Measurements from ENCODE around the gene EYA2.

Gene EYA2

GRCh38 chr20:47051936-47052526 is 157.4 kb downstream of the EYA2 start:
- TF ChIP-seq HDGF (IDR thresholded peaks at IDR 0.05; ENCODE audit: borderline replicate concordance) (no peak), SP1 (IDR thresholded peaks at IDR 0.05) (no peak), TARDBP (IDR thresholded peaks at IDR 0.05) (no peak), ARNT (IDR thresholded peaks at IDR 0.05) (no peak), FOXA1 (IDR thresholded peaks at IDR 0.05) (no peak), PKNOX1 (IDR thresholded peaks at IDR 0.05) (no peak), BHLHE40 (IDR thresholded peaks at IDR 0.05; ENCODE audit: borderline replicate concordance) (no peak), ELF4 (IDR thresholded peaks at IDR 0.05) (no peak), ZNF384 (IDR thresholded peaks at IDR 0.05) (no peak)
- ChIA-PET POLR2A (interaction anchor here (0.9 kb wide), 1 partner anchor 31 kb away, joined by 3 read pairs; no protein-coding TSS in a partner anchor), CTCF (no interaction called here)
- DNase-seq (ENCODE audit: extremely low spot score) = no peak

- ChIA-PET CTCF (no interaction called here), POLR2A (no interaction called here)
- TF ChIP-seq FOXA1 (IDR thresholded peaks at IDR 0.05) (no peak), SP1 (IDR thresholded peaks at IDR 0.05) (no peak), NFRKB (IDR thresholded peaks at IDR 0.05) (no peak), SUZ12 (IDR thresholded peaks at IDR 0.05) (no peak), L3MBTL2 (conservative IDR thresholded peaks at IDR 0.05) (no peak), FOXK2 (IDR thresholded peaks at IDR 0.05) (no peak)
- DNase-seq (ENCODE audit: extremely low spot score) = no peak
These were observed 159.9 kb downstream of the EYA2 start for GRCh38 chr20:47054506-47054905.

DNA sequence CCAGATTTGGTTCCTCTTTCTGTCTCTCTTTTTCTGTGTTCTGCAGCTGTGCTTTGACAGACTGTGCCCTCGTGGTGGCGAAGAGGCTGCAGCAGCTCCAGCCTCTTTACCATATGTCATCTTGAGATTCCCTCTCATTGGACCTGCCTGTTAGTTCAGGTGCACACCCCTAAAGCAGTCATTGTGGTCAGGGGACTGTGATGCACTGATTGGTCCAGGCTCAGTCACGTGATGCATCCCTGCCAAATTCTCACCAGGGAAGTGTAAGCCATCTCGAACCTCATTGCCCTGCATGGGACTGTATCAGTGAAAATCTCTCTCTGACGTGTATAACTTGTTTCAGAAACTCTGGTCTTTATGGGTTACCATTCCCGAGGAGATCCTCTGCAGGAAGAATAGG is 160.3 kb downstream of the EYA2 start:
- ChIA-PET CTCF (no interaction called here), POLR2A (no interaction called here)
- DNase-seq (ENCODE audit: extremely low spot score) = no peak
- no peak for TF ChIP-seq PKNOX1 (IDR thresholded peaks at IDR 0.05)
- no peak for TF ChIP-seq ZNF384 (IDR thresholded peaks at IDR 0.05)
- TF ChIP-seq ELF4 (IDR thresholded peaks at IDR 0.05) = no peak
- no peak for TF ChIP-seq SP1 (IDR thresholded peaks at IDR 0.05)
- no peak for TF ChIP-seq HDGF (IDR thresholded peaks at IDR 0.05; ENCODE audit: borderline replicate concordance)
- no peak for TF ChIP-seq FOXA1 (IDR thresholded peaks at IDR 0.05)
- TF ChIP-seq FOXK2 (IDR thresholded peaks at IDR 0.05) = no peak
- TF ChIP-seq LEF1 (IDR thresholded peaks at IDR 0.05; ENCODE audit: borderline replicate concordance) = no peak
- TF ChIP-seq CTBP1 (IDR thresholded peaks at IDR 0.05; ENCODE audit: borderline replicate concordance) = no peak
- TF ChIP-seq ARNT (IDR thresholded peaks at IDR 0.05) = no peak
- no peak for TF ChIP-seq FOXM1 (IDR thresholded peaks at IDR 0.05; ENCODE audit: borderline replicate concordance)
- no peak for TF ChIP-seq NFRKB (IDR thresholded peaks at IDR 0.05)
- TF ChIP-seq SUZ12 (IDR thresholded peaks at IDR 0.05) = no peak
- TF ChIP-seq L3MBTL2 (conservative IDR thresholded peaks at IDR 0.05) = no peak
- no peak for TF ChIP-seq TARDBP (IDR thresholded peaks at IDR 0.05)
- no peak for TF ChIP-seq BHLHE40 (IDR thresholded peaks at IDR 0.05; ENCODE audit: borderline replicate concordance)

DNA sequence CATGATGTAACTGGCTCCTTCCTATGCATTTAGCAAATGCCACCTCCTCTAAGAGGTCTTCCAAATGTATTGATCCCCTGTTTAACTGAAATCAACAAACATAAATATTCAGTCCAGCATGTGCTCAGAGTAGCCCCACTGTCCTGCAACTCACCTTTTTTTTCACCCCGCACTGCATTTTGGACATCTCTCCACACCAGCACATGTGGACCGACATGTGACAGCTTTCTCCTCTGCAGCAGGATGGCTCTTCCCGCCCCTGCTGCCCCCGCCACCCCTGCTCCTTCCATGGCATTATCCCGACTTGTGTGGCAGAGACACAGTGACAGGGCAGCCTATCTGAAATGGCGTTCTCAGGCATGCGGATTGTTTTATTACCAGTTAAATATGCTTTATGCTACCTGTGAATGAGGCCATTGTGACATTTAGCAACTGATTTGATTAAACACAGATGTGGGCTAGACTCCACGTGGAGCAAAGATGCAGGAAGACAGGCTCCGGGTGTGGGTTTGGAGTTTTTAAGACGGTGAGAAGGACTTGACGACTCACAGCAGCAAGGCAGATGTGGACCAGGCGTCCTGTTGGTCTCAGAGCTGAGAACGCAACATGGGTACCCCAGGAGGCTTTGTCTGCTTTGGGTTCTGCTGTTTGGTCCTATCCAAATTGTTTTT is 161.2 kb downstream of the EYA2 start:
- POLR2A ChIA-PET = no interaction called here
- DNase-seq (ENCODE audit: extremely low spot score) = no peak
- TF ChIP-seq CTBP1 (IDR thresholded peaks at IDR 0.05; ENCODE audit: borderline replicate concordance) (no peak), TARDBP (IDR thresholded peaks at IDR 0.05) (no peak), HDGF (IDR thresholded peaks at IDR 0.05; ENCODE audit: borderline replicate concordance) (no peak), PKNOX1 (IDR thresholded peaks at IDR 0.05) (no peak), ZNF384 (IDR thresholded peaks at IDR 0.05) (no peak), ELF4 (IDR thresholded peaks at IDR 0.05) (no peak), ARNT (IDR thresholded peaks at IDR 0.05) (no peak), SP1 (IDR thresholded peaks at IDR 0.05) (no peak), BHLHE40 (IDR thresholded peaks at IDR 0.05; ENCODE audit: borderline replicate concordance) (no peak), SUZ12 (IDR thresholded peaks at IDR 0.05) (no peak), FOXA1 (IDR thresholded peaks at IDR 0.05) (no peak), FOXM1 (IDR thresholded peaks at IDR 0.05; ENCODE audit: borderline replicate concordance) (no peak)
- CTCF ChIA-PET = no interaction called here

DNA sequence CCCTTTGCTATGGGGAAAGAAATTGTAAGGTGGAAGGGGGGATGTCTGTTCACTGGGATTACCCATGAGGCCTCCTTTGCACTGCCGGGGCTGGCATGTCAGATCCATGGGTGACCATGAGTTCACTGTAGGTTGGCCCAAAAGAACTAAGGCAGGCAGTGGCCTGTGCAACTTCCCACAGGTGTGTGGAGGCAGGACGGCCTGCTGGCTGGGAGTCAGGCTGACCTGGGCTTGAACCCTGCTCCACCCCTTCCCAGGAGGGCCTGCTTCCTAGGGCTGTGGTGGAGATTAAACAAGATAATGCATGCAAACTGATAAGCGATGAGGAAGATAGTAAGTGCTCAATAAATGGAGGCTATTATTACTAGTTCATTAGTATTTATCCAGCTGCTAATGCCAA is 163.0 kb downstream of the EYA2 start:
- CTCF ChIA-PET = no interaction called here
- TF ChIP-seq FOXM1 (IDR thresholded peaks at IDR 0.05; ENCODE audit: borderline replicate concordance) (no peak), PKNOX1 (IDR thresholded peaks at IDR 0.05) (no peak), HDGF (IDR thresholded peaks at IDR 0.05; ENCODE audit: borderline replicate concordance) (no peak), NFRKB (IDR thresholded peaks at IDR 0.05) (no peak), FOXA1 (IDR thresholded peaks at IDR 0.05) (no peak), TARDBP (IDR thresholded peaks at IDR 0.05) (no peak), FOXK2 (IDR thresholded peaks at IDR 0.05) (no peak), LEF1 (IDR thresholded peaks at IDR 0.05; ENCODE audit: borderline replicate concordance) (no peak), ARNT (IDR thresholded peaks at IDR 0.05) (no peak), CTBP1 (IDR thresholded peaks at IDR 0.05; ENCODE audit: borderline replicate concordance) (no peak), SUZ12 (IDR thresholded peaks at IDR 0.05) (no peak), ELF4 (IDR thresholded peaks at IDR 0.05) (no peak), BHLHE40 (IDR thresholded peaks at IDR 0.05; ENCODE audit: borderline replicate concordance) (no peak), L3MBTL2 (conservative IDR thresholded peaks at IDR 0.05) (no peak), SP1 (IDR thresholded peaks at IDR 0.05) (no peak)
- POLR2A ChIA-PET = no interaction called here
- no peak for DNase-seq (ENCODE audit: extremely low spot score)

All from HEK293T (cell line).